ENCODE measurements around the gene MAP2. TPM values are rescaled to one million over a fixed set of nuclear protein-coding genes. Genes with fewer than 3 reads are reported as not detected.

MAP2 gene
- total and polyA plus RNA-seq, 4 donors = 0.70 to 4.2 (median 1.9) TPM

DNA sequence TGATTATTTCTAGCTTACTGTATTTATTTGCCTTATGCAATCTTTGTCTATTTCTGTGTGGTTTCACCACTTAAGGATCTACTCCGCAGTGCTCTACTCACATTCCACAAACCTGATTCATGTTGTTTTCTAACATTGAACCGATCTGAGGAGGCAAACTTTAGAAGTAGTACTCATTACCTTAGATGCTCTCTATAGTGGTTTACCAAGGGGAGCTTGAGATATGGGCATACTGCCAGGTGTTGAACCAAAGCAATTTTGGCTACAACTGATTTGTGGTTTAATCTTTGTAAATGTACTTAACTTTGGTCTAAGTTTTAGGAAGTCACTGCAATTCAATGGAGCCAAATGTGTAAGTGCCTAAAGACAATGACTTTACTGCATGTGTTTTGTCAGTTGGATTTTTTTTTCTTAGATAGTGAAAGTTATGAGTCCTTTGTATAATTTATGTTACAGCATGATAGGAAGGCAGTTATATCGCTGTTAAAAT, 50.1 kb downstream of the MAP2 start:
- Histone ChIP-seq H3K9me3 (ENCODE audit: control insufficient read depth in 4 of 4, low read length in 3 of 4) (no peaks in the 10 kb centered on the region), H3K27ac (ENCODE audit: low read depth in 1 of 2, low read length in 2 of 2) (no peak overlapping the region), H3K9ac (ENCODE audit: low read depth in 1 of 2, low read length in 2 of 2) (no peak overlapping the region), H3K27me3 (ENCODE audit: control insufficient read depth in 4 of 4, insufficient read depth in 4 of 4, low read length in 3 of 4) (no peaks in the 10 kb centered on the region), H3K4me1 (ENCODE audit: control insufficient read depth in 4 of 4, insufficient read depth in 4 of 4, low read length in 3 of 4) (no peaks in the 10 kb centered on the region), H3K4me3 (ENCODE audit: low read depth in 1 of 3, low read length in 3 of 3) (no peak overlapping the region), H3K36me3 (ENCODE audit: control insufficient read depth in 4 of 4, insufficient read depth in 3 of 4, low read depth in 1 of 4, low read length in 3 of 4) (no peaks in the 10 kb centered on the region)
- no peak for DNase-seq (ENCODE audit: low spot score)
- TF ChIP-seq, protein P1, sequence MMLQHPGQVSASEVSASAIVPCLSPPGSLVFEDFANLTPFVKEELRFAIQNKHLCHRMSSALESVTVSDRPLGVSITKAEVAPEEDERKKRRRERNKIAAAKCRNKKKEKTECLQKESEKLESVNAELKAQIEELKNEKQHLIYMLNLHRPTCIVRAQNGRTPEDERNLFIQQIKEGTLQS (IDR thresholded peaks at IDR 0.05) = no peak
- TF ChIP-seq SP1 (IDR thresholded peaks at IDR 0.05) (no peak), RXRA (IDR thresholded peaks at IDR 0.05) (no peak), HNF4G (IDR thresholded peaks at IDR 0.05) (no peak), TAF1 (conservative IDR thresholded peaks at IDR 0.05) (no peak), YY1 (IDR thresholded peaks at IDR 0.05) (no peak), FOXA1 (IDR thresholded peaks at IDR 0.05) (no peak), GABPA (IDR thresholded peaks at IDR 0.05 in 1 of 2, conservative IDR thresholded peaks at IDR 0.05 in 1 of 2) (no peak), NR2F2 (IDR thresholded peaks at IDR 0.05) (no peak), HNF4A (conservative IDR thresholded peaks at IDR 0.05) (no peak), FOXA2 (IDR thresholded peaks at IDR 0.05) (no peak), EGR1 (IDR thresholded peaks at IDR 0.05; ENCODE audit: low read depth in 2 of 2) (no peak), JUND (IDR thresholded peaks at IDR 0.05) (no peak)
- TF ChIP-seq, protein P2, sequence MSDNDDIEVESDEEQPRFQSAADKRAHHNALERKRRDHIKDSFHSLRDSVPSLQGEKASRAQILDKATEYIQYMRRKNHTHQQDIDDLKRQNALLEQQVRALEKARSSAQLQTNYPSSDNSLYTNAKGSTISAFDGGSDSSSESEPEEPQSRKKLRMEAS (IDR thresholded peaks at IDR 0.05) = no peak
- TF ChIP-seq, protein P3, sequence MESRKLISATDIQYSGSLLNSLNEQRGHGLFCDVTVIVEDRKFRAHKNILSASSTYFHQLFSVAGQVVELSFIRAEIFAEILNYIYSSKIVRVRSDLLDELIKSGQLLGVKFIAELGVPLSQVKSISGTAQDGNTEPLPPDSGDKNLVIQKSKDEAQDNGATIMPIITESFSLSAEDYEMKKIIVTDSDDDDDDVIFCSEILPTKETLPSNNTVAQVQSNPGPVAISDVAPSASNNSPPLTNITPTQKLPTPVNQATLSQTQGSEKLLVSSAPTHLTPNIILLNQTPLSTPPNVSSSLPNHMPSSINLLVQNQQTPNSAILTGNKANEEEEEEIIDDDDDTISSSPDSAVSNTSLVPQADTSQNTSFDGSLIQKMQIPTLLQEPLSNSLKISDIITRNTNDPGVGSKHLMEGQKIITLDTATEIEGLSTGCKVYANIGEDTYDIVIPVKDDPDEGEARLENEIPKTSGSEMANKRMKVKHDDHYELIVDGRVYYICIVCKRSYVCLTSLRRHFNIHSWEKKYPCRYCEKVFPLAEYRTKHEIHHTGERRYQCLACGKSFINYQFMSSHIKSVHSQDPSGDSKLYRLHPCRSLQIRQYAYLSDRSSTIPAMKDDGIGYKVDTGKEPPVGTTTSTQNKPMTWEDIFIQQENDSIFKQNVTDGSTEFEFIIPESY (IDR thresholded peaks at IDR 0.05) = no peak
- TF ChIP-seq, protein P4, sequence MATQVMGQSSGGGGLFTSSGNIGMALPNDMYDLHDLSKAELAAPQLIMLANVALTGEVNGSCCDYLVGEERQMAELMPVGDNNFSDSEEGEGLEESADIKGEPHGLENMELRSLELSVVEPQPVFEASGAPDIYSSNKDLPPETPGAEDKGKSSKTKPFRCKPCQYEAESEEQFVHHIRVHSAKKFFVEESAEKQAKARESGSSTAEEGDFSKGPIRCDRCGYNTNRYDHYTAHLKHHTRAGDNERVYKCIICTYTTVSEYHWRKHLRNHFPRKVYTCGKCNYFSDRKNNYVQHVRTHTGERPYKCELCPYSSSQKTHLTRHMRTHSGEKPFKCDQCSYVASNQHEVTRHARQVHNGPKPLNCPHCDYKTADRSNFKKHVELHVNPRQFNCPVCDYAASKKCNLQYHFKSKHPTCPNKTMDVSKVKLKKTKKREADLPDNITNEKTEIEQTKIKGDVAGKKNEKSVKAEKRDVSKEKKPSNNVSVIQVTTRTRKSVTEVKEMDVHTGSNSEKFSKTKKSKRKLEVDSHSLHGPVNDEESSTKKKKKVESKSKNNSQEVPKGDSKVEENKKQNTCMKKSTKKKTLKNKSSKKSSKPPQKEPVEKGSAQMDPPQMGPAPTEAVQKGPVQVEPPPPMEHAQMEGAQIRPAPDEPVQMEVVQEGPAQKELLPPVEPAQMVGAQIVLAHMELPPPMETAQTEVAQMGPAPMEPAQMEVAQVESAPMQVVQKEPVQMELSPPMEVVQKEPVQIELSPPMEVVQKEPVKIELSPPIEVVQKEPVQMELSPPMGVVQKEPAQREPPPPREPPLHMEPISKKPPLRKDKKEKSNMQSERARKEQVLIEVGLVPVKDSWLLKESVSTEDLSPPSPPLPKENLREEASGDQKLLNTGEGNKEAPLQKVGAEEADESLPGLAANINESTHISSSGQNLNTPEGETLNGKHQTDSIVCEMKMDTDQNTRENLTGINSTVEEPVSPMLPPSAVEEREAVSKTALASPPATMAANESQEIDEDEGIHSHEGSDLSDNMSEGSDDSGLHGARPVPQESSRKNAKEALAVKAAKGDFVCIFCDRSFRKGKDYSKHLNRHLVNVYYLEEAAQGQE (IDR thresholded peaks at IDR 0.05) = no peak
- TF ChIP-seq, protein P5, sequence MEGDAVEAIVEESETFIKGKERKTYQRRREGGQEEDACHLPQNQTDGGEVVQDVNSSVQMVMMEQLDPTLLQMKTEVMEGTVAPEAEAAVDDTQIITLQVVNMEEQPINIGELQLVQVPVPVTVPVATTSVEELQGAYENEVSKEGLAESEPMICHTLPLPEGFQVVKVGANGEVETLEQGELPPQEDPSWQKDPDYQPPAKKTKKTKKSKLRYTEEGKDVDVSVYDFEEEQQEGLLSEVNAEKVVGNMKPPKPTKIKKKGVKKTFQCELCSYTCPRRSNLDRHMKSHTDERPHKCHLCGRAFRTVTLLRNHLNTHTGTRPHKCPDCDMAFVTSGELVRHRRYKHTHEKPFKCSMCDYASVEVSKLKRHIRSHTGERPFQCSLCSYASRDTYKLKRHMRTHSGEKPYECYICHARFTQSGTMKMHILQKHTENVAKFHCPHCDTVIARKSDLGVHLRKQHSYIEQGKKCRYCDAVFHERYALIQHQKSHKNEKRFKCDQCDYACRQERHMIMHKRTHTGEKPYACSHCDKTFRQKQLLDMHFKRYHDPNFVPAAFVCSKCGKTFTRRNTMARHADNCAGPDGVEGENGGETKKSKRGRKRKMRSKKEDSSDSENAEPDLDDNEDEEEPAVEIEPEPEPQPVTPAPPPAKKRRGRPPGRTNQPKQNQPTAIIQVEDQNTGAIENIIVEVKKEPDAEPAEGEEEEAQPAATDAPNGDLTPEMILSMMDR (IDR thresholded peaks at IDR 0.05; ENCODE audit: low read depth, low read length, missing input control) = no peak
- WGBS = 57% methylated on average over 3 of the region's 3 CpGs

All from liver (tissue), 9 donors.